Thoracic aorta (tissue), 2 donors: Measurements from ENCODE around the gene DGKG. TPM values are rescaled to one million over a fixed set of nuclear protein-coding genes. Genes with fewer than 3 reads are reported as not detected.

Experiments used
- ATAC-seq: fragments of 150-250 bp; one replicate; pipeline ENCODE4 v1.8.0; 2017; ENCODE audit warnings: low read depth; ENCODE audit not compliant: insufficient number of reproducible peaks, low FRiP score
- DNase-seq: peaks from one replicate; pipeline ENCODE4 v3.0.0-alpha.2; 2020; ENCODE audit warnings: low spot score
- H3K27ac ChIP-seq, 2 donors: fragments of 200-600 bp; sonication (generic); 1 replicate in 1 of 2; 2 replicates in 1 of 2; pipeline ENCODE4 v1.5.1; 2016; ENCODE audit warnings: mild to moderate bottlenecking in 2 of 2, moderate library complexity in 2 of 2
- H3K27me3 ChIP-seq: fragments of 200-600 bp; sonication (generic); replicated peaks from 2 replicates; pipeline ENCODE4 v1.6.0; 2016; ENCODE audit warnings: mild to moderate bottlenecking; ENCODE audit not compliant: insufficient read depth
- H3K36me3 ChIP-seq: fragments of 200-600 bp; sonication (generic); one replicate; pipeline ENCODE4 v1.5.1; 2016
- H3K4me1 ChIP-seq, 2 donors: fragments of 200-600 bp; sonication (generic); 1 replicate in 1 of 2; 2 replicates in 1 of 2; pipeline versions ENCODE4 v1.5.1 to v1.6.0; 2016; ENCODE audit warnings: low read depth in 2 of 2, mild to moderate bottlenecking in 1 of 2; ENCODE audit not compliant: control insufficient read depth in 1 of 2
- H3K4me3 ChIP-seq: fragments of 200-600 bp; sonication (generic); 2 replicates; pipeline ENCODE4 v1.5.1; 2016; ENCODE audit warnings: mild to moderate bottlenecking
- H3K9me3 ChIP-seq: fragments of 200-600 bp; sonication (generic); 2 replicates; pipeline ENCODE4 v1.5.1; 2016
- total RNA-seq, 2 donors: library from RNA; depleted of rRNA; stranded (reverse); fragments of >200 nt; gene quantifications; one replicate each; pipeline versions ENCODE4 v1.1.0 to v1.2.3, GENCODE V29; 2016
- TF ChIP-seq, protein P1 (sequence below): fragments of 200-600 bp; sonication (generic); IDR thresholded peaks from one replicate; pipeline ENCODE4 v1.5.1; 2019; ENCODE audit warnings: antibody characterized with exemption

The DGKG gene
- total RNA-seq, 2 donors from 2014 or later, result 12.5 to 16.7 TPM

DNA sequence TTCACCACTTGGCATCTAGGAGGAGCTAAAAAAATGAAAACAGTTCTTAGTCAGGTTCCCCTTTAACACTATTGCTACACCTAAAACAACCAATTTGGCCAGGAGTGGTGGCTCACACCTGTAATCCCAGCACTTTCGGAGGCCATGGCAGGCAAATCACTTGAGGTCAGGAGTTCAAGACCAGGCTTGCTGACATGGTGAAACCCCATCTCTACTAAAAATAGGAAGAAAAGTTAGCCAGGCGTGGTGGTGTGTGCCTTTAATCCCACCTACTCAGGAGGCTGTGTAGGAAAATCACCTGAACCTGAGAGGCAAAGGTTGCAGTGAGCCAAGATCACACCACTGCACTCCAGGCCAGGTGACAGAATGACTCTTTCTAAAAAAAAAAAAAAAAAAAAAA, 124.1 kb downstream of the DGKG start:
- ATAC-seq, result no peak
- Histone ChIP-seq H3K27ac (no peak overlapping the region), H3K4me1 (peaks cover 5 to 12% of the 10 kb centered on the region in 2 donors), H3K9me3 (no peaks in the 10 kb centered on the region), H3K27me3 (no peaks in the 10 kb centered on the region), H3K4me3 (no peak overlapping the region), H3K36me3 (no peaks in the 10 kb centered on the region)
- DNase-seq, result no peak
- TF ChIP-seq, protein P1, sequence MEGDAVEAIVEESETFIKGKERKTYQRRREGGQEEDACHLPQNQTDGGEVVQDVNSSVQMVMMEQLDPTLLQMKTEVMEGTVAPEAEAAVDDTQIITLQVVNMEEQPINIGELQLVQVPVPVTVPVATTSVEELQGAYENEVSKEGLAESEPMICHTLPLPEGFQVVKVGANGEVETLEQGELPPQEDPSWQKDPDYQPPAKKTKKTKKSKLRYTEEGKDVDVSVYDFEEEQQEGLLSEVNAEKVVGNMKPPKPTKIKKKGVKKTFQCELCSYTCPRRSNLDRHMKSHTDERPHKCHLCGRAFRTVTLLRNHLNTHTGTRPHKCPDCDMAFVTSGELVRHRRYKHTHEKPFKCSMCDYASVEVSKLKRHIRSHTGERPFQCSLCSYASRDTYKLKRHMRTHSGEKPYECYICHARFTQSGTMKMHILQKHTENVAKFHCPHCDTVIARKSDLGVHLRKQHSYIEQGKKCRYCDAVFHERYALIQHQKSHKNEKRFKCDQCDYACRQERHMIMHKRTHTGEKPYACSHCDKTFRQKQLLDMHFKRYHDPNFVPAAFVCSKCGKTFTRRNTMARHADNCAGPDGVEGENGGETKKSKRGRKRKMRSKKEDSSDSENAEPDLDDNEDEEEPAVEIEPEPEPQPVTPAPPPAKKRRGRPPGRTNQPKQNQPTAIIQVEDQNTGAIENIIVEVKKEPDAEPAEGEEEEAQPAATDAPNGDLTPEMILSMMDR, result no peak

GRCh38 chr3:186236357-186237020, 125.5 kb downstream of the DGKG start:
- no peak overlapping the region for H3K4me3 ChIP-seq
- H3K27ac ChIP-seq, result no peak overlapping the region
- TF ChIP-seq, protein P1, result no peak
- no peaks in the 10 kb centered on the region for H3K36me3 ChIP-seq
- DNase-seq (no peak), ATAC-seq (no peak)
- H3K27me3 ChIP-seq, result no peaks in the 10 kb centered on the region
- no peaks in the 10 kb centered on the region for H3K4me1 ChIP-seq
- no peaks in the 10 kb centered on the region for H3K9me3 ChIP-seq

- no peaks in the 10 kb centered on the region for H3K9me3 ChIP-seq
- TF ChIP-seq, protein P1, result no peak
- no peak for ATAC-seq
- H3K4me1 ChIP-seq, result no peaks in the 10 kb centered on the region
- no peak overlapping the region for H3K4me3 ChIP-seq
- H3K36me3 ChIP-seq, result no peaks in the 10 kb centered on the region
- H3K27ac ChIP-seq, result no peak overlapping the region
- no peak for DNase-seq
- no peaks in the 10 kb centered on the region for H3K27me3 ChIP-seq
Measured at GRCh38 chr3:186235554-186235953, 126.5 kb downstream of the DGKG start.

GRCh38 chr3:186234152-186234551, 127.9 kb downstream of the DGKG start:
- no peaks in the 10 kb centered on the region for H3K36me3 ChIP-seq
- H3K27ac ChIP-seq, result no peak overlapping the region
- no peak overlapping the region for H3K4me3 ChIP-seq
- no peaks in the 10 kb centered on the region for H3K4me1 ChIP-seq
- DNase-seq, result no peak
- no peaks in the 10 kb centered on the region for H3K27me3 ChIP-seq
- H3K9me3 ChIP-seq, result no peaks in the 10 kb centered on the region
- no peak for ATAC-seq
- TF ChIP-seq, protein P1, result no peak

GRCh38 chr3:186226482-186226881, 135.6 kb downstream of the DGKG start:
- Histone ChIP-seq H3K36me3 (no peaks in the 10 kb centered on the region), H3K4me1 (peaks cover 0 to 9% of the 10 kb centered on the region in 2 donors), H3K9me3 (no peaks in the 10 kb centered on the region), H3K27me3 (no peaks in the 10 kb centered on the region), H3K27ac (no peak overlapping the region), H3K4me3 (no peak overlapping the region)
- TF ChIP-seq, protein P1, result no peak
- ATAC-seq (no peak), DNase-seq (no peak)
